GM12878 (cell line): ENCODE measurements around the gene ZSWIM6. TPM values are rescaled to one million over a fixed set of nuclear protein-coding genes. Genes with fewer than 3 reads are reported as not detected.

Experiments
- ATAC-seq: fragments of 200-7000 bp; cut with Tn5 transposase; 3 replicates; pipeline ENCODE4 v1.9.1; 2020; ENCODE audit warnings: mild to moderate bottlenecking, moderate library complexity
- BruUV-seq: library from RNA; stranded (reverse); fragments of 400-500 nt; replicated peaks from 2 replicates; lab custom pipeline; 2021; lab: Mats Ljungman, UMichigan
- CTCF ChIA-PET: fragments of 300-600 bp; sonication (Branson Sonifier 250); formaldehyde crosslinking; extraction: SDS; loops from one replicate; lab custom pipeline; 2021; ENCODE audit warnings: inconsistent platforms; lab: Yijun Ruan, JAX
- POLR2A ChIA-PET: fragments of 350-600 bp; formaldehyde crosslinking; extraction: SDS; loops from one replicate; lab custom pipeline; 2021; ENCODE audit warnings: inconsistent platforms; lab: Charles Lee
- RAD21 ChIA-PET: fragments of 300-600 bp; sonication (Branson Sonifier 250); formaldehyde crosslinking; loops from one replicate; lab custom pipeline; 2023; ENCODE audit warnings: antibody characterized with exemption; ENCODE audit not compliant: unreplicated experiment; lab: Charles Lee
- SMC1A ChIA-PET: fragments of 300-600 bp; sonication (Branson Sonifier 250); formaldehyde crosslinking; loops from one replicate; lab custom pipeline; 2023; ENCODE audit not compliant: unreplicated experiment, uncharacterized antibody; lab: Charles Lee
- DNase-seq: peaks from one replicate; pipeline ENCODE4 v3.0.0-alpha.2; 2011; ENCODE audit warnings: low read depth, low spot score
- FAIRE-seq: peaks from 3 replicates; lab custom pipeline; 2011; peaks lifted over from hg19 to GRCh38; lab: Jason Lieb, UNC
- H2AFZ ChIP-seq: 2 replicates; pipeline ENCODE4 v1.6.0; 2011; ENCODE audit warnings: low read depth, low read length, control low read depth; ENCODE audit not compliant: control insufficient read depth
- H3K27ac ChIP-seq: 2 replicates; pipeline ENCODE4 v1.5.1; 2011; ENCODE audit warnings: control low read depth; ENCODE audit not compliant: control insufficient read depth, insufficient read depth
- H3K27me3 ChIP-seq, 2 experiments: replicated peaks in 1 of 2; 2 replicates each; pipeline versions ENCODE4 v1.6.0 to v1.6.1; 2011; ENCODE audit warnings: low read length in 1 of 2; ENCODE audit not compliant: control insufficient read depth in 2 of 2, insufficient read depth in 2 of 2
- H3K36me3 ChIP-seq, 2 experiments: 2 replicates each; pipeline ENCODE4 v1.5.1; 2011; ENCODE audit warnings: low read length in 1 of 2; ENCODE audit not compliant: control insufficient read depth in 2 of 2, insufficient read depth in 2 of 2
- H3K4me1 ChIP-seq: 2 replicates; pipeline ENCODE4 v1.6.1; 2011; ENCODE audit warnings: mild to moderate bottlenecking, low read length, moderate library complexity, mixed read lengths; ENCODE audit not compliant: control insufficient read depth, insufficient read depth
- H3K4me2 ChIP-seq: 2 replicates; pipeline ENCODE4 v1.6.0; 2011; ENCODE audit warnings: control low read depth; ENCODE audit not compliant: control insufficient read depth, insufficient read depth
- H3K4me3 ChIP-seq: fragments of 200-600 bp; sonication (generic); 2 replicates; pipeline ENCODE4 v1.5.1; 2016
- H3K79me2 ChIP-seq: 2 replicates; pipeline ENCODE4 v1.6.0; 2011; ENCODE audit warnings: low read length; ENCODE audit not compliant: control insufficient read depth, insufficient read depth
- H3K9ac ChIP-seq: 2 replicates; pipeline ENCODE4 v1.8.0; 2011; ENCODE audit warnings: low read length, control low read depth, mixed read lengths; ENCODE audit not compliant: control insufficient read depth, insufficient read depth
- H3K9me3 ChIP-seq: replicated peaks from 3 replicates; pipeline ENCODE4 v1.5.1; 2011; ENCODE audit warnings: mild to moderate bottlenecking, low read length; ENCODE audit not compliant: control insufficient read depth, insufficient read depth
- H4K20me1 ChIP-seq: 2 replicates; pipeline ENCODE4 v1.6.0; 2011; ENCODE audit not compliant: control insufficient read depth, insufficient read depth
- BACH1 ChIP-seq: fragments of 450-650 bp; IDR thresholded peaks from 2 replicates; pipeline ENCODE4 v1.6.1; 2017; ENCODE audit warnings: mild to moderate bottlenecking, borderline replicate concordance
- CTCF ChIP-seq, 3 experiments: IDR thresholded peaks in 2 of 3; conservative IDR thresholded peaks in 1 of 3; 2 replicates each; pipeline ENCODE4 v1.5.1; 2011; ENCODE audit warnings: low read depth in 3 of 3, low read length in 3 of 3, mild to moderate bottlenecking in 3 of 3, control low read depth in 2 of 3, moderate library complexity in 2 of 3, inconsistent platforms in 1 of 3, mixed read lengths in 1 of 3; ENCODE audit not compliant: control insufficient read depth in 2 of 3, insufficient read depth in 1 of 3; ENCODE audit errors: extremely low read depth in 1 of 3
- HDAC6 ChIP-seq: fragments of 200-600 bp; sonication (generic); IDR thresholded peaks from one replicate; pipeline ENCODE4 v1.8.0; 2017; ENCODE audit warnings: antibody characterized with exemption; ENCODE audit not compliant: unreplicated experiment
- HDGF ChIP-seq: fragments of 450-650 bp; IDR thresholded peaks from 2 replicates; pipeline ENCODE4 v1.6.1; 2016; ENCODE audit warnings: antibody characterized with exemption
- KAT2A ChIP-seq: conservative IDR thresholded peaks from 2 replicates; pipeline ENCODE4 v1.6.1; 2011; ENCODE audit warnings: low read depth, low read length; ENCODE audit not compliant: control insufficient read depth
- MTA2 ChIP-seq: fragments of 450-650 bp; IDR thresholded peaks from 2 replicates; pipeline ENCODE4 v1.6.1; 2016; ENCODE audit warnings: low read depth, mild to moderate bottlenecking, moderate library complexity
- MYB ChIP-seq: fragments of 150-350 bp; IDR thresholded peaks from 2 replicates; pipeline ENCODE4 v1.6.1; 2014; ENCODE audit warnings: mild to moderate bottlenecking, low read depth, low read length, borderline replicate concordance
- NFIC ChIP-seq: IDR thresholded peaks from 2 replicates; pipeline ENCODE4 v1.6.1; 2012; ENCODE audit warnings: low read depth, mild to moderate bottlenecking, inconsistent platforms, low read length, moderate library complexity
- NRF1 ChIP-seq: conservative IDR thresholded peaks from 2 replicates; pipeline ENCODE4 v1.6.1; 2011; ENCODE audit warnings: mild to moderate bottlenecking, low read depth, low read length, improper control_type of control experiment
- POU2F2 ChIP-seq: IDR thresholded peaks from 3 replicates; pipeline ENCODE4 v1.6.1; 2011; ENCODE audit warnings: low read depth, mild to moderate bottlenecking, low read length, borderline replicate concordance
- RB1 ChIP-seq: fragments of 450-650 bp; formaldehyde crosslinking; IDR thresholded peaks from 2 replicates; pipeline ENCODE4 v1.6.1; 2017; ENCODE audit warnings: mild to moderate bottlenecking, borderline replicate concordance
- RFX5 ChIP-seq: IDR thresholded peaks from 2 replicates; pipeline ENCODE4 v1.6.1; 2011; ENCODE audit warnings: low read depth, low read length, improper control_type of control experiment
- RUNX3 ChIP-seq: IDR thresholded peaks from 2 replicates; pipeline ENCODE4 v1.6.1; 2012; ENCODE audit warnings: low read length, inconsistent platforms
- TCF12 ChIP-seq: IDR thresholded peaks from 2 replicates; pipeline ENCODE4 v1.6.1; 2011; ENCODE audit warnings: low read depth, mild to moderate bottlenecking, low read length
- USF1 ChIP-seq: IDR thresholded peaks from 2 replicates; pipeline ENCODE4 v1.6.1; 2011; ENCODE audit warnings: borderline replicate concordance, low read depth, mild to moderate bottlenecking, moderate library complexity, mixed read lengths, low read length; ENCODE audit not compliant: insufficient read depth; ENCODE audit errors: extremely low read length
- ZBTB4 ChIP-seq: fragments of 450-650 bp; formaldehyde crosslinking; IDR thresholded peaks from 2 replicates; pipeline ENCODE4 v1.4.0; 2022; ENCODE audit warnings: mild to moderate bottlenecking, moderate library complexity
- ZNF217 ChIP-seq: fragments of 450-650 bp; IDR thresholded peaks from 2 replicates; pipeline ENCODE4 v1.6.1; 2017; ENCODE audit warnings: antibody characterized with exemption, mild to moderate bottlenecking
- ZNF24 ChIP-seq: fragments of 450-650 bp; IDR thresholded peaks from 2 replicates; pipeline ENCODE4 v1.6.1; 2017; ENCODE audit warnings: antibody characterized with exemption, mild to moderate bottlenecking
- ZNF384 ChIP-seq: IDR thresholded peaks from 2 replicates; pipeline ENCODE4 v1.6.1; 2012; ENCODE audit warnings: low read depth, mild to moderate bottlenecking, low read length, improper control_type of control experiment, borderline replicate concordance
- WGBS: methylation state at CpG from one replicate; pipeline ENCODE4 v1.1.6; 2016; ENCODE audit warnings: low lambda C conversion rate; ENCODE audit not compliant: insufficient replicate concordance, insufficient coverage; ENCODE audit errors: missing lambda C conversion rate; 5-methylcytosine and 5-hydroxymethylcytosine counted together
- in situ Hi-C: fragments of 300-500 bp; cut with MboI; formaldehyde crosslinking; loops from 9 replicates; pipeline ENCODE4 v1.14.3; 2018; ENCODE audit warnings: mixed read lengths
- intact Hi-C: fragments of 100-400 bp; cut with micrococcal nuclease; formaldehyde crosslinking; loops from one replicate; pipeline ENCODE4 v1.14.2; 2022; ENCODE audit not compliant: unreplicated experiment
- polyA plus RNA-seq, 11 experiments: library from polyadenylated mRNA; depleted of rRNA in 4 of 11; unstranded in 6 of 11; stranded (reverse) in 5 of 11; fragments of >200 nt; fragmentation: Nextera tagmentation in 4 of 11; fragmentation: Illumina TruSeq in 1 of 11; extraction: Ambion mirVana in 4 of 11; extraction: Trizol in 1 of 11; gene quantifications; 1 replicate in 1 of 11; 2 replicates in 10 of 11; pipeline versions ENCODE4 v1.2.1 to v1.2.3, GENCODE V29; 2011 to 2016; ENCODE audit warnings: inconsistent platforms in 2 of 11, missing spikeins in 2 of 11, low read depth in 1 of 11
- total RNA-seq, 4 experiments: library from RNA; depleted of rRNA in 3 of 4; stranded (reverse); fragments of >200 nt in 3 of 4; fragmentation: Illumina TruSeq in 1 of 4; extraction: Trizol in 1 of 4; gene quantifications; 2 replicates each; pipeline versions ENCODE4 v1.2.1 to v1.2.3, GENCODE V29; 2013 to 2021

The ZSWIM6 gene
- total and polyA plus RNA-seq, 10 of the 15 experiments (the other 5 are each of a cell fraction or from before 2014, with no cell fraction given): 0.53 to 6.2 (median 3.4) TPM

GRCh38 chr5:61342071-61342501, 10.0 kb downstream of the ZSWIM6 start:
- in situ Hi-C loops (no loop called here), intact Hi-C loops (no loop called here)
- Histone ChIP-seq H3K4me3 (no peak overlapping the region), H3K9me3 (no peaks in the 10 kb centered on the region), H3K36me3 (no peaks in the 10 kb centered on the region), H4K20me1 (no peaks in the 10 kb centered on the region; the same call in 1 of the 2 replicates), H3K9ac (no peak overlapping the region), H3K27me3 (no peaks in the 10 kb centered on the region), H3K4me2 (no peak overlapping the region), H3K4me1 (no peaks in the 10 kb centered on the region), H3K79me2 (no peaks in the 10 kb centered on the region), H3K27ac (no peak overlapping the region), H2AFZ (no peak overlapping the region)
- SMC1A ChIA-PET: interaction anchor here (1.2 to 1.7 kb wide), 2 partner anchors 11 to 63 kb away, joined by 3 read pairs; no protein-coding TSS in a partner anchor
- POLR2A ChIA-PET: interaction anchor here (0.7 kb wide), 1 partner anchor 1020 kb away, joined by 4 read pairs; no protein-coding TSS in a partner anchor
- DNase-seq (no peak), ATAC-seq (peak; percentile 32), FAIRE-seq (no peak)
- BruUV-seq: no TSS peak
- CTCF ChIA-PET: no interaction called here
- 37% methylated on average over 4 of the region's 4 CpGs for WGBS
- RAD21 ChIA-PET: no interaction called here
- no peak for TF ChIP-seq MTA2
- TF ChIP-seq POU2F2: no peak
- no peak for TF ChIP-seq CTCF (IDR thresholded peaks at IDR 0.05 in 2 of 3, conservative IDR thresholded peaks at IDR 0.05 in 1 of 3; ENCODE audit: control insufficient read depth in 2 of 3, extremely low read depth in 1 of 3, insufficient read depth in 1 of 3, low read depth in 3 of 3, low read length in 3 of 3)
- no peak for TF ChIP-seq RFX5
- TF ChIP-seq ZNF24: no peak
- TF ChIP-seq USF1: no peak
- no peak for TF ChIP-seq NFIC
- TF ChIP-seq TCF12: no peak
- TF ChIP-seq ZNF384: no peak
- TF ChIP-seq HDGF: no peak
- no peak for TF ChIP-seq RUNX3
- no peak for TF ChIP-seq MYB
- TF ChIP-seq ZBTB4 (CRISPR knock-in tag): no peak
- no peak for TF ChIP-seq HDAC6
- no peak for TF ChIP-seq BACH1
- TF ChIP-seq RB1: no peak
- TF ChIP-seq NRF1: no peak
- TF ChIP-seq KAT2A: no peak
- no peak for TF ChIP-seq ZNF217
